K562 (cell line): Measurements from ENCODE around the gene DCST1. TPM values are rescaled to one million over a fixed set of nuclear protein-coding genes. Genes with fewer than 3 reads are reported as not detected.
A peak's percentile ranks its signal among the peaks of the same experiment; 100 is the strongest.

Source experiments
- ETV1 ChIP-seq: fragments of 450-650 bp; conservative IDR thresholded peaks from 2 replicates; pipeline ENCODE4 v1.6.1; 2016; ENCODE audit warnings: missing genetic modification characterization, control low read depth, low read depth, missing compliant biosample characterization
- KAT7 ChIP-seq: sonication (generic); formaldehyde crosslinking; IDR thresholded peaks from 2 replicates; pipeline ENCODE4 v1.8.0; 2022; ENCODE audit warnings: missing genetic modification reagents, mild to moderate bottlenecking, borderline replicate concordance
- NR2C2 ChIP-seq, 2 experiments: fragments of 200-800 bp in 1 of 2; sonication (Bioruptor generic) in 1 of 2; sonication (generic) in 1 of 2; formaldehyde crosslinking in 1 of 2; IDR thresholded peaks; 2 replicates each; pipeline versions ENCODE4 v1.6.1 to v1.8.0; 2016 to 2022; ENCODE audit warnings: mild to moderate bottlenecking in 1 of 2, missing compliant biosample characterization in 1 of 2, missing genetic modification characterization in 1 of 2, missing genetic modification reagents in 1 of 2
- RFX1 ChIP-seq: fragments of 450-650 bp; IDR thresholded peaks from 2 replicates; pipeline ENCODE4 v1.6.1; 2016; ENCODE audit warnings: mild to moderate bottlenecking, moderate library complexity
- SETDB1 ChIP-seq: IDR thresholded peaks from one replicate; pipeline ENCODE4 v1.6.1; 2012; ENCODE audit warnings: low read length, control low read depth, inconsistent platforms
- ZBTB26 ChIP-seq: fragments of 450-650 bp; formaldehyde crosslinking; IDR thresholded peaks from 2 replicates; pipeline ENCODE4 v1.4.0; 2022; ENCODE audit warnings: missing genetic modification characterization
- ZBTB34 ChIP-seq: fragments of 250-450 bp; sonication (Bioruptor Pico); IDR thresholded peaks from 2 replicates; pipeline ENCODE4 v1.8.0; 2021; ENCODE audit warnings: mild to moderate bottlenecking, moderate library complexity
- polyA plus RNA-seq, 8 experiments: library from polyadenylated mRNA; depleted of rRNA in 4 of 8; stranded (reverse) in 5 of 8; unstranded in 3 of 8; fragments of >200 nt; fragmentation: Nextera tagmentation in 2 of 8; fragmentation: Illumina TruSeq in 1 of 8; extraction: Ambion mirVana in 2 of 8; extraction: Trizol in 1 of 8; gene quantifications; 2 replicates each; pipeline versions ENCODE4 v1.2.1 to v1.2.3, GENCODE V29; 2011 to 2014; ENCODE audit warnings: inconsistent platforms in 1 of 8, missing spikeins in 1 of 8
- total RNA-seq, 7 experiments: library from RNA; depleted of rRNA in 6 of 7; stranded (reverse); fragments of >200 nt in 6 of 7; fragmentation: Illumina TruSeq in 2 of 7; extraction: Trizol in 2 of 7; gene quantifications; 2 replicates each; pipeline versions ENCODE4 v1.2.1 to v1.2.3, GENCODE V29; 2011 to 2021; ENCODE audit warnings: low replicate concordance in 1 of 7

The DCST1 gene
- total and polyA plus RNA-seq, 9 of the 15 experiments (the other 6 are each of a cell fraction or from before 2014, with no cell fraction given) = not detected

GRCh38 chr1:155003766-155004351 lies 29.8 kb upstream of the DCST1 start (continued):
- TF ChIP-seq ZBTB34 (no peak), SETDB1 (no peak), NR2C2 (CRISPR knock-in tag; IDR thresholded peaks at IDR 0.05) (no peak), NR2C2 (tag; IDR thresholded peaks at IDR 0.05) (peak; percentile 37; the same call in 1 of the 2 replicates), ETV1 (tag) (peak; percentile 84), RFX1 (no peak), ZBTB26 (CRISPR knock-in tag) (no peak), KAT7 (CRISPR knock-in tag) (0 out of 2 replicates have a peak, but pooled peaks have one; percentile 28)
